HG03571 (cell line): ENCODE measurements around the gene TRPT1.

ENCODE experiments used
- ATAC-seq: cut with Tn5 transposase; IDR thresholded peaks from one replicate; pipeline ENCODE4 v1.9.1; 2021; ENCODE audit not compliant: unreplicated experiment

TRPT1 gene

DNA sequence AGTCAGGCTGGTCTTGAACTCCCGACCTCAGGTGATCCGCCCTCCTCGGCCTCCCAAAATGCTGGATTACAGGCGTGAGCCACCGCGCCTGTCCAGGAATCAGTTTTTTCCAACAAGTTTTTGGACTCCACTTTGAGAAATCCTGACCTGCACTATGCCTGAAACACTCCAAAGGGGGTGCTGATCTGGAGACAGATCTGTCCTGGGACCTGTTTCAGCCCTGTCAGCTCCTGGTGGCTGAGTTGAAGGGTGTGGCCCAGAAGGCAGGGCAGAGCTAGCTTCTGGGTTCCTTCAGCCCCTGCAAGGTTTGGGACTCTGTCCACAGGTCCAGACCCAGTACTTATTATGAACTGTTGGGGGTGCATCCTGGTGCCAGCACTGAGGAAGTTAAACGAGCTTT lies 5.6 kb upstream of the TRPT1 start:
- no peak for ATAC-seq

DNA sequence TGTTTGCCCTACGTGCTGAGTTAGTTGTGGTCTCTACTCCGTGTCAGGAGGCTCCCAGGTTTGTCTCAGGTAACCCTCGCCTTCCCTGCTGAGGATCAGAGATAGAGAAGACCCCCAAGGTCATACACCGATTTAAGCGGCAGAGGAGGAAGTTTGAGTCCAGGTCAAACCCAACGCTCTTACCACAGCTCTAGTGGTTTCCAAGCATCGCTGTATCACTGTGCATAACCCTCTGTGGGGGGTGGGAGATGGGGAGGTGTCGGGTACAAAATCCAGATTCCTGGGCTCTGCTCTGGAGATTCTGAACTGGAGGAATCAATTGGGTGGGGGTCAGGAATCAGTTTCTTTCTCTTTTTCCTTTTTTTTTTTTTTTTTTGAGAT lies 5.0 kb upstream of the TRPT1 start:
- ATAC-seq: no peak

DNA sequence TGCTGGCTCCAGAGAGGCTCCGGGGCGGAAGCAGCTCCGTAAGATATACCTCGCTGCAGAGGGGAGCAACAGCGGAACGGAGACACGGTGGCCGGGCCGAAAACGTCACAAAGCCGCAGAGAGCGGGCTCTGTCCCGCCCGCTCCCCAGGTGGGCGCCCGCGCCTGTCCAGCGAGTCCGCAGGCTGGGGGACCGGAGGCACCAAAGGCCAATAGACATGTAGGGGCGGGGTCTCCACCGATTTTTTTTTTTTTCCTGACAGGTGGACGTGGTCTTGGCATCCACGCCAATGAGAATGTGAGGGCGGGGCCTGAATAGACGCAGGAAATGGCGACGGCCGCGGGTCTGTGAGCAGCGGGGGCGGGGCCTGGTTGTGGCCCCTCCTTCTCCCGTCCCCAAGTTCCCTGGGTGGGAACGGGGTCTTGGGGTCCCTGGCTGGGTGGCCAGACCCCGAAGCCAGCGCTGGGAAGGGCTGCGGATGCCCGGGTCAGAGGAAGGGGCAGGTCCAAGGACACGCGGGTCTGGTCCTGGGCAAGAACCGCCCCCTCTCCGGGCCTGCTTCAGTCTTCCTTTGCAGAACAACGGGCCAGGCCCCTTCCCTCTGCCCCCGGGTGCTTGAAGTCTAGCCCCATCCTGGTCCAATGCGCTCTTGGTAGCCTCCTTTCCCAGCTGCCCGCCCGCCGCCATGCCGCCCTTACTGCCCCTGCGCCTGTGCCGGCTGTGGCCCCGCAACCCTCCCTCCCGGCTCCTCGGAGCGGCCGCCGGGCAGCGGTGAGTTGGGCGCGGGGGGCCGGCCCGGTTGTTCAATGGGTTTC lies 4.4 kb upstream of the TRPT1 start, which contains the start of gene DNAJC4:
Gene DNAJC4, plus strand, starts transcription at position 378 of the 814 bp plus-strand sequence. Its CDS starts 307 bp downstream, at position 685.
- peak; percentile 43 for ATAC-seq

DNA sequence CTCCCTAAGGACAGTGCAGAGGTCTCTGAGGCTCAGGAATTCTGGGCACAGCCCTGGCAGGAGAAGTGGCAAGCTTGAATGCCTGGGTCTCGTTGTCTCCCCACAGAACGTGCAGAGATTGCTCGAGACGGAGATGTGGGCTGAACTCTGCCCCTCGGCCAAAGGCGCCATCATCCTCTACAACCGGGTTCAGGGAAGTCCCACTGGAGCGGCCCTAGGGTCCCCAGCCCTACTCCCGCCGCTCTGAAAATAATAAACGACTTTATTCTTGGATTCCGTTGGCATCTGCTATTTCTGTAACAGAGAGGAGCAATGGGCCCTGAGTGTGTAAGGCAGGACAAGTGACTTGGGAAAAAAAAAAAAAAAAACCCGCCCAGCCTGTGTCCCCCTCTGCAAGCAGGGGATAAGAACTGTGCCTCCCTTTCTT lies 3.8 kb upstream of the TRPT1 start:
- no peak for ATAC-seq

DNA sequence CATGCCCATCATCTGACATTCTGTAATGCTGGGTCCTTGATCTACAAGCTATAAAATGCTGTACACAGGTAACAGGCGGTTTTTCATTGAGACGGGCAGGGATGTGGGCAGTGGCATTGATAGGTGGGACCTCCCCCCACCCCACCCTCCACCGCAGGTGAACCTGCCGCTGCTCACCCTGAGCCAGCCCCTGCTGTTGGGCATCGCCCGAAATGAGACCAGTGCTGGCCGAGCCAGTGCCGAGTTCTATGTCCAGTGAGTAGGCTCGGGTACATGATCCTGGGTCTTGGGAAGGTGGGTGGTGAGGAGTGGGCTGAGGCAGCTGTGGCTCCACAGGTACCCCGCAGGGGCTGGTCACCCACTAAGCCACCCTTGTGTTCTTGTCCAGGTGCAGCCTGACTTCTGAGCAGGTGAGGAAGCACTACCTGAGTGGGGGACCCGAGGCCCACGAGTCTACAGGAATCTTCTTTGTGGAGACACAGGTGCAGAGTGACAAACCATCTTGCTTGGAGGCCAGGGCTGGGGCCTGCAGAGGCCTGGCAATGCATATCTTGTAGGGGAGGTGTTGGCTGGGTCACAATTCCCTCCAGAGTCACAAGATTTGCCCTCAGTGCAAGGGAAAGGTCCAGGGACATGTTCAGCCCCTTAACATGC lies 3.2 kb upstream of the TRPT1 start:
- ATAC-seq: no peak

DNA sequence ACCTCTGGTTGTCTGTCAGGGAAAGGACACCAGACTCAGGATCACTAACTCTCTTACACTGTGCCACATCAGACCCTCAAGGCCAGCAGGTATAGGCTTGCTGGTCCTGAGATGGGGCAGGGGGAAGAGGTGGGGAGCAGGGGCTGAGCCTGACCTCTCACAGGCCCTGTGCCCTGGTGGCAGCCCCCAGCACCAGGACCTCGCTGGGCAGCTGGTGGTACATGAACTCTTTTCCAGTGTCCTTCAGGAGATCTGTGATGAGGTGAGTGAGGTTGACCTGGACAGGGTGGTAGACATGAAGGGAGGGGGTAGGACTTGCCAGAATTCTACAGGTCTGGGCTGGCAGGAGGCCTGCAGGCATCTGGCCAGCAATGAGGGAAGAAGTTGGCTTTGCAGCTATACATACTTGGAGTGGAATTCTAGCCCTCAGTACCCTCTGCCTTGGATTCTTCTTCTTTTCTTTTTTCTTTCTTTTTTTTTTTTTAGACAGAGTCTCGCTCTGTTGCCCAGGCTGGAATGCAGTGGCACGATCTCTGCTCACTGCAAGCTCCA lies 1.5 kb upstream of the TRPT1 start:
- no peak for ATAC-seq

DNA sequence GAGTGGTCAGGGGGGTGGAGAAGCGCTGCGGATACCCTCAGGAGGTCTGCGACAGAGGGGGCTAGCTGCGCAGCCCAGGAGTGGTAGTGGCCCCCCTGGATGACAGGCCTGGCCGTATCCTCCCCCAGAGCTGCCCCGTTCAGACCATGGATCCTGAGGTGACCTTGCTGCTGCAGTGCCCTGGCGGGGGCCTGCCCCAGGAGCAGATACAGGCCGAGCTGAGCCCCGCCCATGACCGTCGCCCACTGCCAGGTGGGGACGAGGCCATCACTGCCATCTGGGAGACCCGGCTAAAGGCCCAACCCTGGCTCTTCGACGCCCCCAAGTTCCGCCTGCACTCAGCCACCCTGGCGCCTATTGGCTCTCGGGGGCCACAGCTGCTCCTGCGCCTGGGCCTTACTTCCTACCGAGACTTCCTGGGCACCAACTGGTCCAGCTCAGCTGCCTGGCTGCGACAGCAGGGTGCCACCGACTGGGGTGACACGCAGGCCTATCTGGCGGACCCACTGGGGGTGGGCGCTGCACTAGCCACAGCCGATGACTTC lies 593 bp upstream of the TRPT1 start:
- ATAC-seq: no peak

DNA sequence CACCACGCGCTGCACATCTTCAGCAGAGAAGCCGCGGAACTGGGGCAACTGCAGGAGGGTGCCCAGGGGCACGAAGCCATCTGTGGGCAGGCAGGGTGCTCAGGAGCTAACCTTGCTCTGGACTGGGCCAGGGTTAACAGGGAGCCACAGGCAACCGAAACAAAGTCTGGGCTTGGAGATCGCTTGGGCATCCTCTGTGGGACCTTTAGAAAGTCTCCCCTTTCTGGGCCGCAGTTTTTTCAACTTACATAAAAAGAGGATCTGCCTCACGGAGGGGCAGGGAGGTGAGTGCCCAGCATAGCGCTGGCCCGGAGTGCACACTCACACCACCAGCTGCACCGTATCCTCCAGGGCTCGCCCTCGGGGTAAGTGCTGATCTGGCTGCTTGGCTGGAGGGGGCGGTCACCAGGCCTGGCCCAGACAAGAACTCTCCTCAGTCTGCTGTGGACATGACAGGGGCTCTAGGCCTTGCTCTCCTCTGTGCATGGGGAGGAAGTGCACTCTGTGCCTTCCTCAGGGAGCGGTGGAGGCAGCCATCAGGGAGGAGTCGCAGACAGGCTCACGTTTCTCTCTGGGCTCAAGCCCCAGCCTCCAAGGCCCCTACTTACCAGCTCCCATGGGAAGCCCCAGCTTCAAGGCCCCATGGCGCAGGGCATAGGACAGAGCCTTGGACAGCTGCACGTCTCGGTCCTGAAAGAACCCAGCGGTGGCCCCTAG lies 937 bp downstream of the TRPT1 start:
- no peak for ATAC-seq

DNA sequence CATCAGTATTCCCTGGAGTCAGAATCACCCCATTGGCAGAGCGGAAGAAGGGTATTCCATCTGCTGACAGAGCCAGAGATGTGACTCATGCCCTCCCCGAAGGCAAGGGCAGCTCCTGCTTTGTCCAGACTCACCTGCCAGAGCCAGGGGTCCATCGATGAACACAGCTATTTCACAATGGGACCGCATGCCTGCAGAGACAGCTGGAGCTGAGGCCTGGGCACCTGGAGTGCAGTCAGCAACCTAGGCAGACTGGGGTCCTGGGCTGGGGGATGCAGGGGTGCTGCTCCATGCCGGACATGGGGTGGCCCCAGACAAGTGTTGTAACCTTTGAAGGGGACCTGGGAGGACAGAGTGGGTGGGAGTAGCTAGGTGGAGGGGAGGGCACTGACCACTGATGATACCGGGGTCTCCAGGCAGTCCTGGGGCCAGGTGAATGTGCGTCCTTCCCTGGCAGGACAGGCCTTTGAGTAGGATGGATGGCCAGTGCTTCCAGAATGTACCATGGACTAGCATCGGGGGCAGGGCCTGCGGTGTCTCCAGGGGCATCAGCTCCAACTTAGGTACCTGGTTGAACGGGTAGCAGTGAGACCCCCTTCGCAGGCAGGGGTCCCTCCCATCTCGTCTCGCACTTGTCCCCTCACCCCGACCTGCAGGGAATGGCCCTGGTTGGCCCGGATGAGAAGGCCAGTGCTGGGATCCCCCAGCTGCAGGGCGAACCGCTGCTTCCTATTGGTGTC lies 1.7 kb downstream of the TRPT1 start:
- ATAC-seq: no peak

DNA sequence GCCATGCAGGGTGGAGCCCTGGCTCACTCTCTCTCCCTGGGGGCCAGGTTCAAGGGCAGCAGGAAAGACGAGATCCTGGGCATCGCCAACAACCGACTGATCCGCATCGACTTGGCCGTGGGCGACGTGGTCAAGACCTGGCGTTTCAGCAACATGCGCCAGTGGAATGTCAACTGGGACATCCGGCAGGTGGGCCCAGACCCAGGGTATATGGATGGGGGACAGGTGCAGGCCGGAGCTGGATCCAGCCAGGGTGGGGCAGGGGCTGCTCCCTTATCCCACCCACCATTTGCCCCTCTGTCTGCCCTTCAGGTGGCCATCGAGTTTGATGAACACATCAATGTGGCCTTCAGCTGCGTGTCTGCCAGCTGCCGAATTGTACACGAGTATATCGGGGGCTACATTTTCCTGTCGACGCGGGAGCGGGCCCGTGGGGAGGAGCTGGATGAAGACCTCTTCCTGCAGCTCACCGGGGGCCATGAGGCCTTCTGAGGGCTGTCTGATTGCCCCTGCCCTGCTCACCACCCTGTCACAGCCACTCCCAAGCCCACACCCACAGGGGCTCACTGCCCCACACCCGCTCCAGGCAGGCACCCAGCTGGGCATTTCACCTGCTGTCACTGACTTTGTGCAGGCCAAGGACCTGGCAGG lies 2.9 kb downstream of the TRPT1 start:
- no peak for ATAC-seq

DNA sequence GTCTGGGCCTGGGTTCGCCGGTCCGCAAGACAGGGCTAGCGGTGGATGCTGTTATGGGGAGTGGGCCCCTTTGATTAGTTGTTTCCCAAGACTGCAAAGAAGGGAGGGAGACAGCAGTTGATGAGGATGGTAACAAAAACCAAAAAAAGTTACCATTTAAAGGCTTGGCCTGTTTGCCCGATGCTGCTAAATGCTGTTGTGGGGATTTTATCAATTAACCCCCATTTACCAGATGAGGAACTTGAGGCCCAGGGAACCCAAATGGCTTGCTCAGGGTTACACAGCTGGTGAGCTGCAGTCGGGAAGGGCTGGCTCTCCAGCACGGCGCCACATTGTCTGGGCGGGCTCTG lies 3.4 kb downstream of the TRPT1 start:
- ATAC-seq: no peak

DNA sequence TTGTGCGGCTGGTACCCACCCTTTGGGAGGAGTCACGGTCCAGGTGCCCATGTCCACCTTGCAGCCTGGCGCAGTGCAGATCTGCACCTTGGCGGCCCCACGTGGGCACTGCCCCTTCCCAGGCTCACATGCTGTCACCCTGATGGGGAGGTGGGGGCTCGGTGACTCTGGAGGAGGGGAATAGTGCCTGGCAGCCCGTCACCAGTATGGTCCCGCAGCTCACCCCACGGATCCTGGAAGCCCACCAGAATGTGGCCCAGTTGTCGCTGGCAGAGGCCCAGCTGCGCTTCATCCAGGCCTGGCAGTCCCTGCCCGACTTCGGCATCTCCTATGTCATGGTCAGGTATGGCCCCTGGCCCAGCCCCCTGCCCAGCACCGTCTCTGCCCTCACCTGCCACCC lies 5.2 kb downstream of the TRPT1 start:
- no peak for ATAC-seq

DNA sequence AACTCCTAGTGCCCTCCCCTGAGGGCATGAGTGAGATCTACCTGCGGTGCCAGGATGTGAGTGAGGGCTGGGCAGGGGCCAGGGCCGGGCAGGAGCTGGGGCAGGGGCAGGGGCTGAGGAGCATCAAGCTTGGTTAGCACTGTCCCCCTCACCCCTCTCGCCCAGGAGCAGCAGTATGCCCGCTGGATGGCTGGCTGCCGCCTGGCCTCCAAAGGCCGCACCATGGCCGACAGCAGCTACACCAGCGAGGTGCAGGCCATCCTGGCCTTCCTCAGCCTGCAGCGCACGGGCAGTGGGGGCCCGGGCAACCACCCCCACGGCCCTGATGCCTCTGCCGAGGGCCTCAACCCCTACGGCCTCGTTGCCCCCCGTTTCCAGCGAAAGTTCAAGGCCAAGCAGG lies 5.7 kb downstream of the TRPT1 start:
- no peak for ATAC-seq

DNA sequence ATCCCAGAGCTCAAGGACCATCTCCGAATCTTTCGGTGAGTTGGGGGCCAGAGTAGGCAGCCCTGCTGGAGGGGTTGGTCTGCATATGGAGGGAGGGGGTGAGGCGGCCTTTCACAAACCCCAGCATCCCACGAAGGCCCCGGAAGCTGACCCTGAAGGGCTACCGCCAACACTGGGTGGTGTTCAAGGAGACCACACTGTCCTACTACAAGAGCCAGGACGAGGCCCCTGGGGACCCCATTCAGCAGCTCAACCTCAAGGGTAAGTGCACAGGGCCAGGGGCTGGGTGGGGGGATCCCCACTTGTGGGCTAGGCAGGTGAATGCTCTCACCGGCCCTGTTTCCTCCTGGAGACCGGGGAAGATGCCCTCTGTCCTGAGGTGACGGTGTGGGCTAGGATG lies 6.2 kb downstream of the TRPT1 start:
- ATAC-seq: no peak

DNA sequence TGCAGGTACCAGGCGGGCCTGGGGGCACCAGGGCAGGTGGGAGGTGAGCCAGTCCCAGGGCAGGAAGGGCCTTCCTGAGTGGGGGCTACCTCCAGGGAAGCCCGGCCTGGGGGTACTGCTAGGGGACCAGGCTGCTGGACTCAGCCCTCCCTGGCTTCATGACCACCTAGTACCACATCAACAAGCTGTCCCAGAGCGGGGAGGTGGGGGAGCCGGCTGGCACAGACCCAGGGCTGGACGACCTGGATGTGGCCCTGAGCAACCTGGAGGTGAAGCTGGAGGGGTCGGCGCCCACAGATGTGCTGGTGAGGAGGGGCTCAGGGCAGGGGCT lies 6.7 kb downstream of the TRPT1 start:
- ATAC-seq: no peak

DNA sequence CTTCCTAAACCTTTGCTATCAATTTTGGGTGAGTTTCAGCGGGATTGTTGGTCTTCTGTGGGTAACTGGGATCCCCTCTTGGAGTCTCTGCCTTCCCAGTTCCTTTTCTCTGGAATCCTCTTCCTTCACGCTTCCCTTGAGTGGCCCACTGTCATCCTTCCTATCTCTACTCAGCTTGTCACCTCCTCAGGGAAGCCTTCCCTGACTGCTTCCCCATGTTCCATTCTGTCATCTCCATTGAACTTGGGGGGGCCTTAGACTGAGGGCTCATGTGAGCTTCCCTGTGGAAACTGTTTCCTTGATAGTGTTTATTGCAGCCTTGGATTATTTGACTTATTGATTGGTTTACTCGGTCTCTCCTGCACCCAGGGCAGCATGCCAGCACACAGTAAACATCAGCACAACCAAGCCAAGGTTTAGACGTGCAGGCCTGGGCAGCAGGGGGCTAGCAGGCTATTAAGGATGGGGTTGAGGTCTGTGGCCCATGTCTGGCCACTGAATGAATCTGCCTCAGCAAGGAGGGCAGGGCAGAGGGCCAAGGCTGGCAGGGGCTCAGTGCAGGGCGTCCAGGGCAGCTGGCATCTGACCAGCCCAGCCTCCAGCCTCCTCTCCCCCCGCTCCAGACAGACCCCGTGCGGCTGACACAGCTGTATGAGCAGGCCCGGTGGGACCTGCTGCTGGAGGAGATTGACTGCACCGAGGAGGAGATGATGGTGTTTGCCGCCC lies 7.2 kb downstream of the TRPT1 start:
- no peak for ATAC-seq

DNA sequence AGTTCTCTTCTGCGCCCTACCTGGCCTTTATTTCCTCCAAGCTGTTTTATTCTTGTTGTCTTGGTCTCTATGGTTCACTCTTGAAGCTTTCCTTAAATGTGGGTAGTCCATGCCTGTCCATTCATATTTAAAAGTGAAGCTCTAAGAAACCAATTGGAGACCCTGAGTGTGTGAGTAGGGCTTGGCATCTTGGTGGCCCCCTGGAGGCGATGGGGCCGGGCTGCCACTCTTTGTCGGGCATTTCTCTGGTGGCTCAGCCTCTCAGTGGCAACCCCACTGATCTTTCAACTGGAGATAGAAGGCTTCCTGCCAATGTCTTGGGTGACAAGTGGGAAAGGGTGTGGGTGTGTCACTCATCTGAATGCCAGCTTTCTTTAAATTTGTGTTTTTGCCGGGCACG lies 9.1 kb downstream of the TRPT1 start:
- no peak for ATAC-seq

DNA sequence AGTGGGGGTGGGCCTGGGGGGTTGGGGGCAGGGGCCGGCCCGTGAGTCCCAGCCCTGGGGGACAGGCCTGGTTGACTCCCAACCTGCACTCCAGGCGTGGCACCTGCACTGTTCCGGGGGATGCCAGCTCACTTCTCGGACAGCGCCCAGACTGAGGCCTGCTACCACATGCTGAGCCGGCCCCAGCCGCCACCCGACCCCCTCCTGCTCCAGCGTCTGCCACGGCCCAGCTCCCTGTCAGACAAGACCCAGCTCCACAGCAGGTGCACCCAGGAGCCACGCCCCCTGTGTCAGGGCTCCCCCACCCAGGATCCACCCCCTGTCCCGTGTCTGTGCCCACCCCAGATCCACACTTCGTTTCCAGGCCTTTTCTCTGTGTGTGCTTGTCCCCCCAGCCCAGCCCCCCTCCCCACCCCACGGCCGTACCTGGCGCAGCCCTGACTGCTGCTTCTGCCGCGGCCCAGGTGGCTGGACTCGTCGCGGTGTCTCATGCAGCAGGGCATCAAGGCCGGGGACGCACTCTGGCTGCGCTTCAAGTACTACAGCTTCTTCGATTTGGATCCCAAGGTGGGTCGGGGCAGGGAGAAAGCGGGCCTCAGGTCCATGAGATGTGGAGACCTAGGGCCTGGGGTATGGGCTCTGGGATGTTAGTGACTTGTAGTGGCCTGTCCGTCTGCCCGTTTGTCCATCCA lies 14.7 kb downstream of the TRPT1 start:
- no peak for ATAC-seq
